SH-SY5Y (cell line): ENCODE measurements around the gene KIF5C.

Experiments
- GATA2 ChIP-seq: IDR thresholded peaks from 2 replicates; pipeline ENCODE4 v1.6.1; 2011; ENCODE audit warnings: mild to moderate bottlenecking, low read depth, low read length
- GATA3 ChIP-seq: IDR thresholded peaks from 2 replicates; pipeline ENCODE4 v1.6.1; 2011; ENCODE audit warnings: low read depth, mild to moderate bottlenecking, low read length, moderate library complexity

- TF ChIP-seq GATA2 (no peak), GATA3 (no peak)
These were observed 90.8 kb downstream of the KIF5C start for GRCh38 chr2:148965623-148966437.
